Duodenal mucosa (tissue), 2 donors: Measurements from ENCODE around the gene SCN2A.
"Not testable (repeated sequence)": the region's sequence is repeated elsewhere in the genome, so short reads cannot be mapped to it uniquely, and the experiment has no call there.

Source experiments
- H3K27ac ChIP-seq: one replicate; pipeline ENCODE4 v1.7.0; 2013; ENCODE audit warnings: low read depth, low read length
- H3K27me3 ChIP-seq, 2 donors: one replicate each; pipeline ENCODE4 v1.7.0; 2013; ENCODE audit warnings: low read length in 2 of 2, control low read depth in 1 of 2; ENCODE audit not compliant: insufficient read depth in 2 of 2, control insufficient read depth in 1 of 2
- H3K36me3 ChIP-seq, 2 donors: one replicate each; pipeline ENCODE4 v1.7.0; 2013; ENCODE audit warnings: low read length in 2 of 2, control low read depth in 1 of 2; ENCODE audit not compliant: insufficient read depth in 2 of 2, control insufficient read depth in 1 of 2
- H3K4me1 ChIP-seq, 2 donors: one replicate each; pipeline ENCODE4 v1.7.0; 2013; ENCODE audit warnings: low read length in 2 of 2, control low read depth in 1 of 2; ENCODE audit not compliant: insufficient read depth in 2 of 2, control insufficient read depth in 1 of 2
- H3K4me3 ChIP-seq, 2 donors: one replicate each; pipeline ENCODE4 v1.7.0; 2013; ENCODE audit warnings: low read length in 2 of 2, low read depth in 1 of 2
- H3K9ac ChIP-seq, 2 donors: one replicate each; pipeline ENCODE4 v1.7.0; 2013; ENCODE audit warnings: low read length in 2 of 2, low read depth in 1 of 2
- H3K9me3 ChIP-seq, 2 donors: one replicate each; pipeline ENCODE4 v1.7.0; 2013; ENCODE audit warnings: low read length in 2 of 2, control low read depth in 1 of 2; ENCODE audit not compliant: control insufficient read depth in 1 of 2

SCN2A gene

GRCh38 chr2:165248238-165248637, 9.0 kb downstream of the SCN2A start:
- H3K4me1 ChIP-seq: no peaks in the 10 kb centered on the region
- no peaks in the 10 kb centered on the region for H3K27me3 ChIP-seq
- H3K9ac ChIP-seq: no peak overlapping the region
- no peak overlapping the region for H3K4me3 ChIP-seq
- no peaks in the 10 kb centered on the region for H3K36me3 ChIP-seq
- H3K9me3 ChIP-seq: no peaks in the 10 kb centered on the region
- no peak overlapping the region for H3K27ac ChIP-seq

- Histone ChIP-seq H3K27me3 (no peaks in the 10 kb centered on the region), H3K4me3 (no peak overlapping the region), H3K4me1 (no peaks in the 10 kb centered on the region), H3K9ac (no peak overlapping the region), H3K36me3 (no peaks in the 10 kb centered on the region), H3K9me3 (no peaks in the 10 kb centered on the region), H3K27ac (no peak overlapping the region)
Observed at GRCh38 chr2:165251366-165251765, 12.2 kb downstream of the SCN2A start.

GRCh38 chr2:165253178-165253577, 14.0 kb downstream of the SCN2A start:
- Histone ChIP-seq H3K4me1 (no peaks in the 10 kb centered on the region), H3K27ac (no peak overlapping the region), H3K36me3 (no peaks in the 10 kb centered on the region), H3K4me3 (no peak overlapping the region), H3K9ac (no peak overlapping the region), H3K27me3 (no peaks in the 10 kb centered on the region), H3K9me3 (no peaks in the 10 kb centered on the region)

- H3K36me3 ChIP-seq: no peaks in the 10 kb centered on the region
- H3K27ac ChIP-seq: no peak overlapping the region
- no peak overlapping the region for H3K4me3 ChIP-seq
- no peak overlapping the region for H3K9ac ChIP-seq
- no peaks in the 10 kb centered on the region for H3K4me1 ChIP-seq
- H3K9me3 ChIP-seq: no peaks in the 10 kb centered on the region
- no peaks in the 10 kb centered on the region for H3K27me3 ChIP-seq
Observed at GRCh38 chr2:165256618-165257017, 17.4 kb downstream of the SCN2A start.

GRCh38 chr2:165260347-165260746, 21.1 kb downstream of the SCN2A start:
- not testable (repeated sequence) for H3K27ac ChIP-seq, H3K27me3 ChIP-seq, H3K4me1 ChIP-seq, H3K9me3 ChIP-seq, H3K36me3 ChIP-seq, H3K4me3 ChIP-seq, H3K9ac ChIP-seq

GRCh38 chr2:165268754-165269153, 29.5 kb downstream of the SCN2A start:
- Histone ChIP-seq H3K36me3 (no peaks in the 10 kb centered on the region), H3K9ac (no peak overlapping the region), H3K4me3 (no peak overlapping the region), H3K27me3 (no peaks in the 10 kb centered on the region), H3K9me3 (no peaks in the 10 kb centered on the region), H3K27ac (no peak overlapping the region), H3K4me1 (no peaks in the 10 kb centered on the region)

- Histone ChIP-seq H3K4me3 (no peak overlapping the region), H3K36me3 (no peaks in the 10 kb centered on the region), H3K27me3 (no peaks in the 10 kb centered on the region), H3K27ac (no peak overlapping the region), H3K9me3 (no peaks in the 10 kb centered on the region), H3K4me1 (no peaks in the 10 kb centered on the region), H3K9ac (no peak overlapping the region)
Observed at GRCh38 chr2:165273176-165273575, 34.0 kb downstream of the SCN2A start.

- Histone ChIP-seq H3K36me3 (no peaks in the 10 kb centered on the region), H3K4me3 (no peak overlapping the region), H3K27ac (no peak overlapping the region), H3K9me3 (no peaks in the 10 kb centered on the region), H3K4me1 (no peaks in the 10 kb centered on the region), H3K27me3 (no peaks in the 10 kb centered on the region), H3K9ac (no peak overlapping the region)
Observed at GRCh38 chr2:165274698-165275097, 35.5 kb downstream of the SCN2A start.

GRCh38 chr2:165275932-165276331, 36.7 kb downstream of the SCN2A start:
- H3K36me3 ChIP-seq: no peaks in the 10 kb centered on the region
- no peaks in the 10 kb centered on the region for H3K27me3 ChIP-seq
- no peaks in the 10 kb centered on the region for H3K4me1 ChIP-seq
- H3K9ac ChIP-seq: no peak overlapping the region
- no peaks in the 10 kb centered on the region for H3K9me3 ChIP-seq
- H3K4me3 ChIP-seq: no peak overlapping the region
- H3K27ac ChIP-seq: no peak overlapping the region

GRCh38 chr2:165277295-165277694, 38.1 kb downstream of the SCN2A start:
- no peaks in the 10 kb centered on the region for H3K4me1 ChIP-seq
- H3K27me3 ChIP-seq: no peaks in the 10 kb centered on the region
- H3K9me3 ChIP-seq: no peaks in the 10 kb centered on the region
- H3K9ac ChIP-seq: no peak overlapping the region
- no peaks in the 10 kb centered on the region for H3K36me3 ChIP-seq
- no peak overlapping the region for H3K27ac ChIP-seq
- no peak overlapping the region for H3K4me3 ChIP-seq
